DMS79 (cell line): ENCODE data around the gene MICALL1.
"Not testable (repeated sequence)": the region's sequence is repeated elsewhere in the genome, so short reads cannot be mapped to it uniquely, and the experiment has no call there.

Source experiments
- DNase-seq: peaks from one replicate; lab custom pipeline; 2025; lab: John Stamatoyannopoulos, UW

Gene MICALL1

GRCh38 chr22:37930270-37930951 lies 24.3 kb downstream of the MICALL1 start:
- DNase-seq: no peak

GRCh38 chr22:37930952-37931440 lies 24.9 kb downstream of the MICALL1 start:
- no peak for DNase-seq

DNA sequence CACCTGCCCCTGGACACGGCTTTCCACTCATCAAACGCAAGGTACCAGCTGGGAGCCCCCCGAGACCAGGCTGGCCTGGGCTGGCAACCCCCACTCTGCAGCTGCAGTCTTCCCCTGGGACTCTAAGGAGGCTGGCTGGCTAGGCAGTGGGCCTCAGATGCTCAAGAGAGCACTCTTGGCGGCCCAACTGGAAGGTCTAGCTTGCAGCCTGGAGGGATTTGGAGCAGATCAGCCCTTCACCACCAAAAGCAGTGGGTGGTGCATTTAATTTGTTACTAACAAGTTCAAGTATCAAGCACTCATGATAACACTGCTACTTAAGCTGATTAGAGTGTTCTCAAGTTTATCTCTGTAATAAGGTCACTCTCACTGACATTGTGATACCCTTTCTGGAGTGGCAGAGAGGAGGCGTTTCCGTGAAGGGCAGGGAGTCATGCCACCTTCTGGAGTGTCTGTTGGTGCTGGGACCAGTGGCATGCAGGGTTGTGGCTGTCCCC lies 25.8 kb downstream of the MICALL1 start:
- DNase-seq: peak; percentile 84

DNA sequence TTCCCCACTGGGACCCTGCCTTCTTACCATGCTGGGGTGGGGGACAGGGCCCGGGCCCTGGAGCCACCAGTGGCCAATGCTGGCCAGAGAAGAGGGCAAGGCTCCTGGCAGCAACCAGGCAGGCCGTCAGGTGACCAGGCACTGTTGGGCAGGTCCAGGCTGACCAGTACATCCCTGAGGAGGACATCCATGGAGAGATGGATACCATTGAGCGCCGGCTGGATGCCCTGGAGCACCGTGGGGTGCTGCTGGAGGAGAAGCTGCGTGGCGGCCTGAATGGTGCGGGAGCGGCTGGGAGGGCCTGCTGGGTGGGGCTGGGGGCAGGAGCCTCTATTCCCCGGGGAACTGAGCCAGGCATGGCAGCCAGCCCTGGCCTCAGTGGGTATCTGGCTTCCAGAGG lies 26.3 kb downstream of the MICALL1 start:
- DNase-seq: no peak

DNA sequence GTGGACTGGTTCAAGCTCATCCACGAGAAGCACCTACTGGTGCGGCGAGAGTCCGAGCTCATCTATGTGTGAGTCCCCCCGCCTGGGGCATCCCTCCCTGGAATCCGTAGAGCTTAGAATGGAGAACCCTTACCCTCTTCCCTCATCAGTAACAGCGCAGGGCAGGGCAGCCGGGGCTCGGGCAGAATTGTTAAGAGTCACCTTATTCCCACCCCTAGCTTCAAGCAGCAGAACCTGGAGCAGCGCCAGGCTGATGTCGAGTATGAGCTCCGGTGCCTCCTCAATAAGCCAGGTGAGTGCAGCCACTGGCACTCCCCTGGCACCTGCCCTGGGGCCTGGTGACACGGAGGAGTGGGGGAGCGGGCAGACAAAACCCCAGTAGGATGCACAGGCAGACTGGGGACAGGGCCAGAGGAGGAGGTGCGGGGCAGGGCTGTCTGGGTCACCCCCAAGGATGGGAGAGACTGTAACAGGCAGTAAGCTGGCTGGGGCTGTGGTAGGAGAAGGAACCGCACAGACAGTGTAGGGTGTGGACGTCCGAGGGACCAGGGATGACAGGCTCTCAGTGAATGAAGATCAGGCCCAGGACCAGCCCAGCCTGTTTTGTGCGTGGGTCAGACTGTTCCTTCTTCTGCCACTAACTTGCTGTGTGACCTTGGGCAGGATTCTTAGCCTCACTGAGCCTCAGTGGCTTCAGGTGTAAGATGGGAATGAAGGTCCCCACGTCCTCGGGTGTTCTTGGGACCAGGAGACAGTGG lies 26.9 kb downstream of the MICALL1 start:
- peak; percentile 73 for DNase-seq

DNA sequence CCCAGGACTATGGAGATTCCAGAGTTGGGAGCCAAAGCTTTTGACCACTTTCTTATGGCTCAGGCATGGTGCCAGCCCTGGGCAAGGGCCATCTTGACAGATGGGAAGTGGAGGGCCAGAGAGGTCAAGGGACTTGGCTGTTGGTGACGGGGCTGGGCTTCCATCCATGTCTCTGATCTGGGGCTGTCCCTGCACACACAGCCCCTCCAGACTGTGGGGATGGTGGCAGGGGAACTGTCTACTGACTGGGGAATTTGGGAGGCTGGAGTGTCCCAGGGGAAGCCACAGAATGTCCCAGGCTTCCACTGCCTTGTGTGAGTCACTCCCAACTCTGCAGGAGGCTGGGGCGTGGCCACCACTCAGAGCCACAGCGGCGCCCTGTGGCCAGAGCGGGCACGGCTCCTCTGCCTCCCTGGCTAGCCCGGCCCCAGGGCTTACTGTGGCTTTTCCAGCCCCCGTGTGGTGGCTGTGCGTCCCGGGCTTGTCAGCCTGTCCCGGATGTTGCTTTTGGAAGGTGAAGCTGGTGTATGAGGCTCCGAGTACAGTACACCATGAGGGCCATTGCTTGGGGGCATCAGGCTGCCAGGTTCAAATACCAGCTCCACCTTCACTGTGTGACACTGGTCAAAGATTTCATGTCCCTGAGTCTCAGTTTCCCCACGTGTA lies 27.7 kb downstream of the MICALL1 start:
- DNase-seq: no peak

DNA sequence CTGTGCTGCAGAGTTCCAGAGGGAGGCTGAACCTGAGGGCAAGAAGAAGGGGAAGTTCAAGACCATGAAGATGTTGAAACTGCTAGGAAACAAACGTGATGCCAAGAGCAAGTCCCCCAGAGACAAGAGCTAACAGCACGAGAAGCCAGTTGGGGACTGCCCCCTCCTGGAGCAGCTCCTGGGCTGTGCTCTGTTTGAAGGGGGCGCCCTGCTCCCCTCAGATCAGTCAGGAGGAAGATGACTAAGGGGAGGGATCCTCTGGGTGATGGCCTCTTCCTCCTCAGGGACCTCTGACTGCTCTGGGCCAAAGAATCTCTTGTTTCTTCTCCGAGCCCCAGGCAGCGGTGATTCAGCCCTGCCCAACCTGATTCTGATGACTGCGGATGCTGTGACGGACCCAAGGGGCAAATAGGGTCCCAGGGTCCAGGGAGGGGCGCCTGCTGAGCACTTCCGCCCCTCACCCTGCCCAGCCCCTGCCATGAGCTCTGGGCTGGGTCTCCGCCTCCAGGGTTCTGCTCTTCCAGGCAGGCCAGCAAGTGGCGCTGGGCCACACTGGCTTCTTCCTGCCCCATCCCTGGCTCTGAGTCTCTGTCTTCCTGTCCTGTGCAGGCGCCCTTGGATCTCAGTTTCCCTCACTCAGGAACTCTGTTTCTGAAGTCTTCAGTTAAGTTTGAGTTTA lies 34.7 kb downstream of the MICALL1 start:
- no peak for DNase-seq

DNA sequence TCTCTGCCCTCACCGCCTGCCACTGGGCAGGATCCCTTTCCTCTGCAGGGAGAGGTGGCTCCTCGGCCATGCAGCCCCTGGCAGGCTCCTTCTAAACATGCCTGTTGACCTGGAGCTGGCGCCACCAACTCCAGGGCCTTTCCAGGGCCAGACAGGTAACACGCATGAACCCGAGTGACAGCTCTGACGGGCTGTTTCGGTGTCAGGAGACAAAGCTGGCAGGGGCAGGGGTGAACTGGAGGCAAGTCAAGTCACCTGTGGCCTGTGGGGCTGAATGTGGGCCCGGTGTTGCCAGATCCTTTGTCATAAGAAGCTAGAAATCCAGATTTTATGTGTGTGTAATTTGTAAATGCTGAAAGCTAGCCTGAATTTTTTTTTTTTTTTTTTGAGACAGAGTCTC lies 36.0 kb downstream of the MICALL1 start:
- no peak for DNase-seq

- DNase-seq: peak; percentile 52
Observed at GRCh38 chr22:37943136-37943824, 37.2 kb downstream of the MICALL1 start.

DNA sequence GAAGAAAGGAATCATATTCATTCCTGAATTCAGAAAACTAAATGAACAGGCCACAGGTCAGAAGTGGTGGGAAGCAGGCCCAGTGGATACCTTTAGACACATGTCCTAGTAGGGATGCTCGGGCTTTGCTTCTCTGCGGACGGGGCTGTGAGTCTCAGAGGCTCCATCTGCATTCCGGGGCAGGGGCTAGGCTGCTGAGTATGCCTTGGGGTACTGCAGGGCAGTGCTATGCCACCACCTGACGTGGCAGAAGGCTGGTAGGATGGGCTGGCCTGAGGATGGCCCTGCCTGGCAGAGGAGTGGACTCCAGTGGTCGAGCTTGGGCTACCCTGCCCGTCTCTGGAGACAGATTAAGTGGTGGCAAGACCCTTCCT lies 37.7 kb downstream of the MICALL1 start:
- DNase-seq: no peak

DNA sequence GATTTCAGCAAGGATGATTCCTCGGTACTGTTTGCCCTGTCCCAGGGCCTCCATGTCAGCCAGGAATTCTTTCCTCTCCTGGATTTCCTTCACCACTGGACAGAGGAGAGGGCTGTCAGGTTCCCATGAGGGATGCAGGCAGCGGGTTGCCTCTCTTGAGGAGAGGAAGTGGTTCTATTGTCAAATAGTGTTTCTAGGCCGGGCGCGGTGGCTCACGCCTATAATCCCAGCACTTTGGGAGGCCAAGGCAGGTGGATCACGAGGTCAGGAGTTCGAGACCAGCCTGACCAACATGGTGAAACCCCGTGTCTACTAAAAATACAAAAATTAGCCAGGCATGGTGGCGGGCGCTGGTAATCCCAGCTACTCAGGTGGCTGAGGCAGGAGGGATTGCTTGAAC lies 38.3 kb downstream of the MICALL1 start:
- DNase-seq: not testable (repeated sequence)

- DNase-seq: not testable (repeated sequence)
Observed at GRCh38 chr22:37947142-37947795, 41.2 kb downstream of the MICALL1 start.

DNA sequence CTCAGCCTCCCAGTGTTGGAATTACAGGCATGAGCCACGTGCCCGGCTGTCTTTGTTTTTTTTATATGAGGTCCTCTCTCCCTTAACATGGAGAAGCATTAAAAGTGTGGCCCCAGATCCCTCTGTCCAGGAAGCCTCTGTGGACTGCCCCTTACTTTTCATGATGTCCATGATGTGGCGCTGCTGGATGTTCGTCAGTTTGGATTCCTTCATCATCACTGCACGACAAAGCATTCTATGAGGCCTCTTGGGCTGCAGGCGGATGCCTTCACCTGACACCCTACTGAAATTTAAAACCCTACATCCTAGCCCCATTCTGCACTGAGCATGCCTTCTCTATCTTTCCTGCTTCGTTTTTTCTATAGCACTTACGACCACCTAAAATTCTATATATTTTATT lies 45.2 kb downstream of the MICALL1 start:
- no peak for DNase-seq

GRCh38 chr22:37952629-37953028 lies 46.5 kb downstream of the MICALL1 start:
- not testable (repeated sequence) for DNase-seq

- no peak for DNase-seq
Observed at GRCh38 chr22:37953062-37953436, 47.0 kb downstream of the MICALL1 start.

GRCh38 chr22:37953437-37954179 lies 47.5 kb downstream of the MICALL1 start, which contains the start of the genes C22orf23 and POLR2F:
C22orf23 (minus strand) TSS chr22:37953601; CDS start chr22:37953149, 452 bp downstream.
POLR2F (plus strand) TSS chr22:37953699; CDS start chr22:37953788, 89 bp downstream.
- DNase-seq: peak; percentile 39

DNA sequence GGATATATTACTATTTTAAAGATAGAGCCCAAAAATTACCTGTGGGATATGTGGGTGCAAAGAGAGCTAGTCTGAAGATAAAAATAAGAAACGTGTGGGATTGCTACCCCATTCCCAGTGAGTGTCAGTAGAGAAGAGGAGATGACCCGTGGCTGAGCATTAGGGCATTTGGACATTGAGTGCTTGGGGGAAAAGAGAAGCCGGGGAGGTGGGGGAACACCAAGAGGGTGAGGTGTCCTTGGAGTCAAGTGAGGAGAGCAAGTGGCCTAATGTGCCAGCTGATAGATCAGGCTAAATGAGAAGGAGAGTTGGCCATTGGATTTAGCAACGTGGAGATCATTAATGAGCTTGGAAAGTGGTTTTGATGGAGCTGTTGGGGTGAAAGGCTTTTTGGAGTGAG lies 48.6 kb downstream of the MICALL1 start:
- DNase-seq: no peak

GRCh38 chr22:37955825-37956397 lies 49.8 kb downstream of the MICALL1 start:
- DNase-seq: not testable (repeated sequence)

DNA sequence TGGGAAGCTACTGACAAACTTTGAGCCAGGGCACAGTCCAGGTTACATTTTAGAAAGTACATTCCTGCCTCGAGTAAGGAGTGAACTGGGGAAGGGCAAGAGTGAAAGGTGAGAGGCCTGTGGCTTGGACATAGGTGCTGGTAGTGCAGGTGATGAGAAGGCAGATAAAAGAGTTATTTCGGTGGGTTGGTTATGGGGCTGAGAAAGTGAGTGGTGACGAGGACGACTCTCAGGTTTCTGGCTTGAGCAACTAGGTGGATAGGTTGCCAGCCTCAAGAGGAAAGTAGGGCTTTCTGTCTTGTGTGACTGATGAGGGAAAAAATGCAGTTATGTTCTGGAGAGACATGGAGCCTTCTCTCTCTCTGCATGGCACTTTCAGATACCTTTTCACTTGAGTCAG lies 51.1 kb downstream of the MICALL1 start:
- DNase-seq: no peak
